Neuronal stem cell (in vitro differentiated cells): ENCODE results near the gene ENOX1.

Source experiments
- DNase-seq: peaks from one replicate; pipeline ENCODE4 v3.0.0-alpha.2; 2013; ENCODE audit warnings: low spot score
- H2AFZ ChIP-seq: one replicate; pipeline ENCODE4 v1.6.1; 2013; ENCODE audit warnings: mild to moderate bottlenecking, low read length, inconsistent platforms
- H2AK5ac ChIP-seq: 2 replicates; pipeline ENCODE4 v1.6.1; 2013; ENCODE audit warnings: low read depth, mild to moderate bottlenecking, inconsistent platforms, low read length, moderate library complexity, mixed read lengths
- H2BK120ac ChIP-seq: 2 replicates; pipeline ENCODE4 v1.6.1; 2013; ENCODE audit warnings: low read depth, mild to moderate bottlenecking, inconsistent platforms, low read length, moderate library complexity, mixed read lengths
- H2BK12ac ChIP-seq: one replicate; pipeline ENCODE4 v1.6.1; 2013; ENCODE audit warnings: low read length, inconsistent platforms
- H2BK15ac ChIP-seq: 2 replicates; pipeline ENCODE4 v1.6.1; 2013; ENCODE audit warnings: mild to moderate bottlenecking, low read length, inconsistent platforms, mixed read lengths
- H2BK5ac ChIP-seq: one replicate; pipeline ENCODE4 v1.6.1; 2013; ENCODE audit warnings: inconsistent platforms, mild to moderate bottlenecking, low read length, moderate library complexity
- H3K14ac ChIP-seq: one replicate; pipeline ENCODE4 v1.6.1; 2013; ENCODE audit warnings: low read length, inconsistent platforms
- H3K18ac ChIP-seq: 2 replicates; pipeline ENCODE4 v1.6.1; 2013; ENCODE audit warnings: low read length, inconsistent platforms
- H3K23ac ChIP-seq: 2 replicates; pipeline ENCODE4 v1.6.1; 2013; ENCODE audit warnings: low read depth, mild to moderate bottlenecking, mixed read lengths, low read length, inconsistent platforms; ENCODE audit not compliant: poor library complexity
- H3K27ac ChIP-seq: replicated peaks from 3 replicates; pipeline ENCODE4 v1.5.1; 2013; ENCODE audit warnings: low read length, inconsistent platforms
- H3K27me3 ChIP-seq, 3 experiments: 2 replicates each; pipeline ENCODE4 v1.6.1; 2013; ENCODE audit warnings: low read length in 3 of 3, mild to moderate bottlenecking in 2 of 3, inconsistent platforms in 1 of 3, low read depth in 1 of 3, mixed read lengths in 1 of 3, moderate library complexity in 1 of 3; ENCODE audit not compliant: control insufficient read depth in 3 of 3, insufficient read depth in 3 of 3
- H3K36me3 ChIP-seq, 2 donors: replicated peaks in 1 of 2; 2 replicates each; pipeline ENCODE4 v1.6.1; 2013; ENCODE audit warnings: low read length in 2 of 2; ENCODE audit not compliant: control insufficient read depth in 2 of 2, insufficient read depth in 2 of 2
- H3K4ac ChIP-seq: 2 replicates; pipeline ENCODE4 v1.6.1; 2013; ENCODE audit warnings: inconsistent platforms, mild to moderate bottlenecking, low read length, moderate library complexity
- H3K4me1 ChIP-seq, 2 donors: 1 replicate in 1 of 2; 2 replicates in 1 of 2; pipeline ENCODE4 v1.6.1; 2013; ENCODE audit warnings: low read length in 2 of 2, low read depth in 1 of 2; ENCODE audit not compliant: control insufficient read depth in 2 of 2, insufficient read depth in 1 of 2
- H3K4me2 ChIP-seq: one replicate; pipeline ENCODE4 v1.6.1; 2013; ENCODE audit warnings: mild to moderate bottlenecking, low read length, inconsistent platforms; ENCODE audit not compliant: insufficient read depth, poor library complexity, severe bottlenecking
- H3K4me3 ChIP-seq, 2 donors: 2 replicates each; pipeline ENCODE4 v1.5.1; 2013; ENCODE audit warnings: low read length in 2 of 2, mild to moderate bottlenecking in 2 of 2, inconsistent platforms in 1 of 2, moderate library complexity in 1 of 2
- H3K79me1 ChIP-seq: one replicate; pipeline ENCODE4 v1.6.1; 2013; ENCODE audit warnings: low read depth, mild to moderate bottlenecking, inconsistent platforms, low read length, moderate library complexity
- H3K9ac ChIP-seq: one replicate; pipeline ENCODE4 v1.6.1; 2013; ENCODE audit warnings: mild to moderate bottlenecking, low read depth, low read length, inconsistent platforms; ENCODE audit not compliant: poor library complexity
- H3K9me3 ChIP-seq, 2 donors: replicated peaks in 1 of 2; 2 replicates each; pipeline versions ENCODE3 to v1.6.1; 2013; ENCODE audit warnings: low read length in 2 of 2, mild to moderate bottlenecking in 2 of 2, inconsistent platforms in 1 of 2, low read depth in 1 of 2, mixed read lengths in 1 of 2, moderate library complexity in 1 of 2; ENCODE audit not compliant: control insufficient read depth in 2 of 2, insufficient read depth in 1 of 2
- H4K8ac ChIP-seq: one replicate; pipeline ENCODE4 v1.6.1; 2013; ENCODE audit warnings: low read depth, mild to moderate bottlenecking, inconsistent platforms, low read length, moderate library complexity
- H4K91ac ChIP-seq: one replicate; pipeline ENCODE4 v1.6.1; 2013; ENCODE audit warnings: low read length, low read depth, mild to moderate bottlenecking, inconsistent platforms; ENCODE audit not compliant: poor library complexity
- WGBS, 2 donors: extraction: QIAGEN DNeasy Blood & Tissue Kit; methylation state at CpG; one replicate each; pipeline ENCODE4 v1.1.7; 2013; ENCODE audit warnings: missing lambda C conversion rate in 2 of 2, mixed read lengths in 1 of 2; ENCODE audit not compliant: insufficient read length in 2 of 2, insufficient replicate concordance in 1 of 2; ENCODE audit errors: extremely low coverage in 2 of 2; 5-methylcytosine and 5-hydroxymethylcytosine counted together

Gene ENOX1

GRCh38 chr13:43232873-43233265, 553.9 kb downstream of the ENOX1 start:
- H3K18ac ChIP-seq = no peak overlapping the region
- H2BK120ac ChIP-seq = no peak overlapping the region
- H3K4me3 ChIP-seq = no peak overlapping the region

DNA sequence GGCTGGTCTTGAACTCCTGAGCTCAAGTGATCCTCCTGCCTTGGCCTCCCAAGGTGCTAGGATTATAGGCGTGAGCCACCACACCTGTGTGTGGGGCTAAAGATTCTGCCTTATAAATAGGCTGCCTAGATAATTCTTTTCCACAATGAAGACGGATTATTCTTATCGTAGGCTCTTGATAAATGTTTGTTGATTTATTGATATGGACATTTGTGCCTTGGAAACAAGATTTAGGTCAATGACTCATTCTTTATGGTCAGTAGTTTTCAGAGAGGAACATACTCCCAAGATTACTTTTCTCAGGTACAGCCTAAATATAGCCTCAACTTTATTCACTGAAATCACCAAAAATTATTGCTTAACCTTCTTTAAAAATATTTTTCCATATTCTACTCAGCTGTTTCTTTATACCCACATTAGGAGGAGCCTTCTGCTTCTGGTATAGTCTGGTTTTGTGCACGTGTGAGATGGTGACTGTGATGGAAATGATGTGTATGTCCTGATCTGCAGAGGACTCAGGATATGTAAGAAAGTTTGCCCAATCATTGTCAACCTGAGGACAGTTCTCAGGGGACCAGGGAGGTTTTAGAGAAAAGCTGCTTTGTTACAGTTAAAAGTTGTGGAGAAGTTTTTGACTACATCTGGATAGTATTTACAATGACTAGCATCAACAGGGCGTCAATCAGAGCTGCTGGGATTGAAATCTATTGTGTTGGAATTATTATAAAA, 554.5 kb downstream of the ENOX1 start:
- no peak overlapping the region for H3K27ac ChIP-seq
- no peak overlapping the region for H2BK120ac ChIP-seq
- no peak overlapping the region for H3K4me2 ChIP-seq
- H2BK5ac ChIP-seq = no peak overlapping the region
- no peak overlapping the region for H4K8ac ChIP-seq
- no peak overlapping the region for H2BK15ac ChIP-seq
- no peak for DNase-seq
- H3K9me3 ChIP-seq = no peaks in the 10 kb centered on the region
- no peak overlapping the region for H2BK12ac ChIP-seq
- no peak overlapping the region for H2AFZ ChIP-seq
- H3K36me3 ChIP-seq = no peaks in the 10 kb centered on the region
- H3K23ac ChIP-seq = no peak overlapping the region
- H3K4me3 ChIP-seq = no peak overlapping the region
- H2AK5ac ChIP-seq = no peak overlapping the region
- no peak overlapping the region for H4K91ac ChIP-seq
- H3K4ac ChIP-seq = no peak overlapping the region
- WGBS, 2 donors = no CpG with 5 or more reads among the region's 5 CpGs
- H3K14ac ChIP-seq = no peak overlapping the region
- H3K18ac ChIP-seq = no peak overlapping the region
- no peaks in the 10 kb centered on the region for H3K79me1 ChIP-seq
- no peaks in the 10 kb centered on the region for H3K27me3 ChIP-seq
- peaks cover 0 to 2% of the 10 kb centered on the region in 2 donors for H3K4me1 ChIP-seq
- no peak overlapping the region for H3K9ac ChIP-seq

More at GRCh38 chr13:43232873-43233265, 553.9 kb downstream of the ENOX1 start:
- no peak overlapping the region for H3K27ac ChIP-seq
- no peak overlapping the region for H2AFZ ChIP-seq
- H3K4me1 ChIP-seq = peaks cover 0 to 2% of the 10 kb centered on the region in 2 donors
- no peak overlapping the region for H3K9ac ChIP-seq
- H3K4me2 ChIP-seq = no peak overlapping the region
- H3K9me3 ChIP-seq = no peaks in the 10 kb centered on the region
- no peak overlapping the region for H2BK12ac ChIP-seq
- DNase-seq = no peak
- H3K23ac ChIP-seq = no peak overlapping the region
- H3K4ac ChIP-seq = no peak overlapping the region
- H2BK15ac ChIP-seq = no peak overlapping the region
- no peak overlapping the region for H4K8ac ChIP-seq
- no peaks in the 10 kb centered on the region for H3K36me3 ChIP-seq
- WGBS, 2 donors = no CpG with 5 or more reads among the region's 1 CpG
- H3K14ac ChIP-seq = no peak overlapping the region
- H3K27me3 ChIP-seq = no peaks in the 10 kb centered on the region
- H4K91ac ChIP-seq = no peak overlapping the region
- H2AK5ac ChIP-seq = no peak overlapping the region
- no peaks in the 10 kb centered on the region for H3K79me1 ChIP-seq
- H2BK5ac ChIP-seq = no peak overlapping the region

GRCh38 chr13:43230989-43231388, 555.8 kb downstream of the ENOX1 start:
- H3K4me3 ChIP-seq = no peak overlapping the region
- no peak for DNase-seq
- H2BK15ac ChIP-seq = no peak overlapping the region
- no peak overlapping the region for H2AFZ ChIP-seq
- H2BK120ac ChIP-seq = no peak overlapping the region
- H3K36me3 ChIP-seq = no peaks in the 10 kb centered on the region
- no peak overlapping the region for H3K4me2 ChIP-seq
- no peak overlapping the region for H2BK12ac ChIP-seq
- H3K79me1 ChIP-seq = no peaks in the 10 kb centered on the region
- no peak overlapping the region for H2AK5ac ChIP-seq
- peaks cover 0 to 2% of the 10 kb centered on the region in 2 donors for H3K4me1 ChIP-seq
- H2BK5ac ChIP-seq = no peak overlapping the region
- no peak overlapping the region for H3K9ac ChIP-seq
- H3K27ac ChIP-seq = no peak overlapping the region
- no peak overlapping the region for H4K91ac ChIP-seq
- no peak overlapping the region for H4K8ac ChIP-seq
- no peak overlapping the region for H3K23ac ChIP-seq
- H3K27me3 ChIP-seq = no peaks in the 10 kb centered on the region
- no peak overlapping the region for H3K14ac ChIP-seq
- H3K4ac ChIP-seq = no peak overlapping the region
- H3K9me3 ChIP-seq = no peaks in the 10 kb centered on the region
- no CpG with 5 or more reads among the region's 3 CpGs for WGBS, 2 donors
- no peak overlapping the region for H3K18ac ChIP-seq

DNA sequence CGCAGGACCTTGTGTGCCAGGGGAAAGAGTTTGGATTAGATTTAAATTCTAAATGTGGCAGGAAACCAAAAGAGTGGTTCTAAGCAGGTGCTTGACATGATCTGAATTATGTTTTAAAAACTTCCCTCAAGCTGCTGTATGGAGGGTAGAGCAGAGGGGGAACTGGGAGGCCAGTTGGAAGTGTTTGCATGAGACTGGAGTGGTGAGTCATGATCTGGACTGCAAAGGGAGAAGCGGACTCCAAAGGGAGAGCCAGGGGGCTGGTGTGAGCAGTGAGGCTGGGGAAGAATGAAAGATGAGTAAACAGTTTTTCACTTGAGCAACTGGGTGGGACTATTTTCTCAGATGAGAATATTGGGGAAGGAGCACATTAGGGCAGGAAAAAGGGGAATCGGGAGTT, 557.3 kb downstream of the ENOX1 start:
- Histone ChIP-seq H2BK12ac (no peak overlapping the region), H2BK5ac (no peak overlapping the region), H2AFZ (no peak overlapping the region), H3K27ac (no peak overlapping the region), H4K91ac (no peak overlapping the region), H3K4me3 (no peak overlapping the region), H2BK15ac (no peak overlapping the region), H3K79me1 (no peaks in the 10 kb centered on the region), H3K9me3 (no peaks in the 10 kb centered on the region), H3K9ac (no peak overlapping the region), H2AK5ac (no peak overlapping the region), H3K36me3 (no peaks in the 10 kb centered on the region), H3K27me3 (no peaks in the 10 kb centered on the region), H3K4me1 (peaks cover 0 to 2% of the 10 kb centered on the region in 2 donors), H3K4me2 (no peak overlapping the region), H2BK120ac (no peak overlapping the region), H3K14ac (no peak overlapping the region), H3K4ac (no peak overlapping the region), H3K18ac (no peak overlapping the region), H4K8ac (no peak overlapping the region), H3K23ac (no peak overlapping the region)
- no peak for DNase-seq
- no CpG with 5 or more reads among the region's 3 CpGs for WGBS, 2 donors
